Neural cell (in vitro differentiated cells): ENCODE results near the gene CARS1. TPM values are rescaled to one million over a fixed set of nuclear protein-coding genes. Genes with fewer than 3 reads are reported as not detected.
A peak's percentile ranks its signal among the peaks of the same experiment; 100 is the strongest.

ENCODE experiments used
- H2AFZ ChIP-seq: fragments of 200-600, 300-800 bp; sonication (generic), shearing (Covaris generic); 2 replicates; pipeline ENCODE4 v1.6.0; 2014; ENCODE audit warnings: low read depth, mild to moderate bottlenecking, antibody characterized with exemption, low read length, moderate library complexity
- H3F3A ChIP-seq: fragments of 200-600 bp; shearing (Covaris generic); 2 replicates; pipeline ENCODE4 v1.6.1; 2016; ENCODE audit warnings: mild to moderate bottlenecking, moderate library complexity, mixed read lengths, antibody characterized with exemption, low read length; ENCODE audit not compliant: insufficient read depth, poor library complexity, severe bottlenecking
- H3K27ac ChIP-seq: fragments of 200-600, 300-800 bp; sonication (generic), shearing (Covaris generic); 2 replicates; pipeline ENCODE4 v1.5.1; 2014; ENCODE audit warnings: mild to moderate bottlenecking, low read length, moderate library complexity
- H3K27me3 ChIP-seq: fragments of 300-800, 200-600 bp; sonication (generic), shearing (Covaris generic); 2 replicates; pipeline ENCODE4 v1.6.0; 2014; ENCODE audit warnings: mild to moderate bottlenecking, low read depth, low read length, moderate library complexity; ENCODE audit not compliant: insufficient read depth
- H3K36me3 ChIP-seq: fragments of 300-800, 200-600 bp; sonication (generic), shearing (Covaris generic); 2 replicates; pipeline ENCODE4 v1.5.1; 2014; ENCODE audit warnings: mild to moderate bottlenecking, antibody characterized with exemption, low read length, moderate library complexity; ENCODE audit not compliant: insufficient read depth
- H3K4me2 ChIP-seq: fragments of 300-800, 200-600 bp; sonication (generic), shearing (Covaris generic); 2 replicates; pipeline ENCODE4 v1.6.0; 2014; ENCODE audit warnings: mild to moderate bottlenecking, low read length
- H3K4me3 ChIP-seq: fragments of 300-800, 200-600 bp; sonication (generic), shearing (Covaris generic); 2 replicates; pipeline ENCODE4 v1.5.1; 2014; ENCODE audit warnings: mild to moderate bottlenecking, low read length, moderate library complexity
- H3K79me2 ChIP-seq: fragments of 200-600 bp; shearing (Covaris generic); replicated peaks from 2 replicates; pipeline ENCODE4 v1.6.0; 2014; ENCODE audit warnings: mild to moderate bottlenecking, low read length, moderate library complexity; ENCODE audit not compliant: insufficient read depth
- H3K9ac ChIP-seq: fragments of 300-800, 200-600 bp; sonication (generic), shearing (Covaris generic); 2 replicates; pipeline ENCODE4 v1.6.1; 2016; ENCODE audit warnings: mild to moderate bottlenecking, low read length, mixed read lengths
- H3K9me2 ChIP-seq: fragments of 200-600 bp; shearing (Covaris generic); 2 replicates; pipeline ENCODE4 v1.6.1; 2016; ENCODE audit warnings: mild to moderate bottlenecking, low read length, mixed read lengths; ENCODE audit not compliant: insufficient read depth
- H3K9me3 ChIP-seq: fragments of 200-600, 300-800 bp; sonication (generic), shearing (Covaris generic); 2 replicates; pipeline ENCODE4 v1.6.1; 2016; ENCODE audit warnings: mild to moderate bottlenecking, mixed run types, low read length, moderate library complexity, mixed read lengths
- H4K20me1 ChIP-seq: fragments of 200-600 bp; shearing (Covaris generic); 2 replicates; pipeline ENCODE4 v1.6.1; 2016; ENCODE audit warnings: mild to moderate bottlenecking, mixed run types; ENCODE audit not compliant: insufficient read depth
- CTCF ChIP-seq: fragments of 450-650 bp; IDR thresholded peaks from 2 replicates; pipeline ENCODE4 v1.5.1; 2014; ENCODE audit warnings: antibody characterized with exemption, mild to moderate bottlenecking, moderate library complexity; ENCODE audit not compliant: poor library complexity, severe bottlenecking
- EP300 ChIP-seq: fragments of 450-650 bp; conservative IDR thresholded peaks from 2 replicates; pipeline ENCODE4 v1.6.1; 2014; ENCODE audit warnings: antibody characterized with exemption, mild to moderate bottlenecking, moderate library complexity; ENCODE audit not compliant: poor library complexity, severe bottlenecking
- EZH2 ChIP-seq: fragments of 200-600, 300-800 bp; shearing (Covaris generic), sonication (generic); IDR thresholded peaks from 2 replicates; pipeline ENCODE4 v1.6.1; 2014; ENCODE audit warnings: antibody characterized with exemption, low read length, borderline replicate concordance, mild to moderate bottlenecking; ENCODE audit not compliant: insufficient read depth, poor library complexity, severe bottlenecking
- MXI1 ChIP-seq: fragments of 450-650 bp; conservative IDR thresholded peaks from 2 replicates; pipeline ENCODE4 v1.6.1; 2014; ENCODE audit warnings: antibody characterized with exemption, mild to moderate bottlenecking; ENCODE audit not compliant: poor library complexity, severe bottlenecking
- POLR2AphosphoS5 ChIP-seq: IDR thresholded peaks from 2 replicates; pipeline ENCODE4 v1.6.1; 2012
- RAD21 ChIP-seq: fragments of 450-650 bp; conservative IDR thresholded peaks from 2 replicates; pipeline ENCODE4 v1.6.1; 2014; ENCODE audit warnings: antibody characterized with exemption, mild to moderate bottlenecking, moderate library complexity
- SMC3 ChIP-seq: fragments of 450-650 bp; conservative IDR thresholded peaks from 2 replicates; pipeline ENCODE4 v1.6.1; 2014; ENCODE audit warnings: antibody characterized with exemption, mild to moderate bottlenecking, moderate library complexity; ENCODE audit not compliant: poor library complexity
- TAF1 ChIP-seq: IDR thresholded peaks from 2 replicates; pipeline ENCODE4 v1.6.1; 2012; ENCODE audit warnings: low read depth
- polyA plus RNA-seq: library from polyadenylated mRNA; depleted of rRNA; stranded (reverse); fragments of >200 nt; gene quantifications from 2 replicates; pipeline ENCODE4 v1.2.3, GENCODE V29; 2014
- TF ChIP-seq, protein P1 (sequence below): IDR thresholded peaks from 2 replicates; pipeline ENCODE4 v1.6.1; 2012; ENCODE audit warnings: borderline replicate concordance

Gene CARS1
- polyA plus RNA-seq, 1 donor from 2014 or later, result 48.2 TPM

DNA sequence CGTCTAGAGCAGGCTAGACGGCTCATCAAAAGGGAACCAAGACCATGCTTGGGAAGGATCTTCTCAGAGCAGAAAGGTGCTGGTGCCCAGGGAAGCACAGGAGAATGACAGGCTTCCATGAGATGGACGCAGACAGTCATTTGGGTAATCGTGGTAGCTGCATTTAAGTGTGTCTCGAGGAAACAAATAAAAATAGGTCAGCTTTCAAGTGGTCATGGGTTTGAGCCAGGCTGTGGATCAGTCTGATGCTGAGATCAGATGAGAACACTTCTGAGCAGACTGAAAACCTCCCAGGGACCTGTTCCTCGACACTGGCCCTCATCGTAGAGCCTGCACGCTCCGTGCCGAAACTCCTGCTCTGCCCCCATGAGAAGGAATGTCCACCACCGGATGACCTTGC lies 4.7 kb downstream of the CARS1 start:
- H3K9ac ChIP-seq, result no peak overlapping the region
- no peaks in the 10 kb centered on the region for H4K20me1 ChIP-seq
- peaks cover 38% of the 10 kb centered on the region for H3K79me2 ChIP-seq
- H3K27me3 ChIP-seq, result no peaks in the 10 kb centered on the region
- no peaks in the 10 kb centered on the region for H3K9me2 ChIP-seq
- TF ChIP-seq EP300 (no peak), CTCF (no peak), EZH2 (no peak), MXI1 (no peak), RAD21 (no peak), POLR2AphosphoS5 (no peak), SMC3 (no peak), TAF1 (no peak)
- TF ChIP-seq, protein P1, sequence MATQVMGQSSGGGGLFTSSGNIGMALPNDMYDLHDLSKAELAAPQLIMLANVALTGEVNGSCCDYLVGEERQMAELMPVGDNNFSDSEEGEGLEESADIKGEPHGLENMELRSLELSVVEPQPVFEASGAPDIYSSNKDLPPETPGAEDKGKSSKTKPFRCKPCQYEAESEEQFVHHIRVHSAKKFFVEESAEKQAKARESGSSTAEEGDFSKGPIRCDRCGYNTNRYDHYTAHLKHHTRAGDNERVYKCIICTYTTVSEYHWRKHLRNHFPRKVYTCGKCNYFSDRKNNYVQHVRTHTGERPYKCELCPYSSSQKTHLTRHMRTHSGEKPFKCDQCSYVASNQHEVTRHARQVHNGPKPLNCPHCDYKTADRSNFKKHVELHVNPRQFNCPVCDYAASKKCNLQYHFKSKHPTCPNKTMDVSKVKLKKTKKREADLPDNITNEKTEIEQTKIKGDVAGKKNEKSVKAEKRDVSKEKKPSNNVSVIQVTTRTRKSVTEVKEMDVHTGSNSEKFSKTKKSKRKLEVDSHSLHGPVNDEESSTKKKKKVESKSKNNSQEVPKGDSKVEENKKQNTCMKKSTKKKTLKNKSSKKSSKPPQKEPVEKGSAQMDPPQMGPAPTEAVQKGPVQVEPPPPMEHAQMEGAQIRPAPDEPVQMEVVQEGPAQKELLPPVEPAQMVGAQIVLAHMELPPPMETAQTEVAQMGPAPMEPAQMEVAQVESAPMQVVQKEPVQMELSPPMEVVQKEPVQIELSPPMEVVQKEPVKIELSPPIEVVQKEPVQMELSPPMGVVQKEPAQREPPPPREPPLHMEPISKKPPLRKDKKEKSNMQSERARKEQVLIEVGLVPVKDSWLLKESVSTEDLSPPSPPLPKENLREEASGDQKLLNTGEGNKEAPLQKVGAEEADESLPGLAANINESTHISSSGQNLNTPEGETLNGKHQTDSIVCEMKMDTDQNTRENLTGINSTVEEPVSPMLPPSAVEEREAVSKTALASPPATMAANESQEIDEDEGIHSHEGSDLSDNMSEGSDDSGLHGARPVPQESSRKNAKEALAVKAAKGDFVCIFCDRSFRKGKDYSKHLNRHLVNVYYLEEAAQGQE, result no peak
- H3K36me3 ChIP-seq, result no peaks in the 10 kb centered on the region
- no peak overlapping the region for H2AFZ ChIP-seq
- H3K9me3 ChIP-seq, result no peaks in the 10 kb centered on the region
- no peak overlapping the region for H3K4me2 ChIP-seq
- H3F3A ChIP-seq, result no peaks in the 10 kb centered on the region
- H3K27ac ChIP-seq, result peak overlapping the region; percentile 62
- H3K4me3 ChIP-seq, result no peak overlapping the region

DNA sequence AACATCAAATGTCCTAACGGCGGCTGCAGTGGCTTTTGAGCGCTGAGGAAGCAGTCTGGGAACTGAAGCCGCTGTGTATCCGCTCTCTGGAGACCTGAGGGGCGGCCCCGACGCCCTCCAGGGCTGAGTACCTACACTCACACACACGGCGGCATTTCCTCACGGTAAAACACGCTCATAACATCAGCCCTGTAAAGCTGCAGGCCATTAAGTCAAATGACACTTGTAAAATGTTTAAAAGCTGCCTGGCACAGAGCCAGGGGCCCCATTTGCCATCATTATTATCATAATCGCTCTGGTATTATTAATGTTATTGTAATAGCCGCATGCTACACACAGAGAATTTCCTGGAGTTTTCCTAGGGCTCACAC lies 5.1 kb downstream of the CARS1 start:
- Histone ChIP-seq H3K4me3 (peak overlapping the region; percentile 60), H3K36me3 (no peaks in the 10 kb centered on the region), H3K79me2 (peaks cover 41% of the 10 kb centered on the region), H4K20me1 (no peaks in the 10 kb centered on the region), H3K9me2 (no peaks in the 10 kb centered on the region), H3K9me3 (no peaks in the 10 kb centered on the region), H3K9ac (peak overlapping the region; percentile 37), H2AFZ (no peak overlapping the region), H3F3A (no peaks in the 10 kb centered on the region), H3K4me2 (peak overlapping the region; percentile 61), H3K27me3 (no peaks in the 10 kb centered on the region), H3K27ac (peak overlapping the region; percentile 62)
- no peak for TF ChIP-seq SMC3
- TF ChIP-seq, protein P1, result no peak
- TF ChIP-seq POLR2AphosphoS5, result peak; percentile 41
- peak; percentile 14 for TF ChIP-seq MXI1
